B cell (primary cell): ENCODE measurements around the gene HMG20A. TPM values are rescaled to one million over a fixed set of nuclear protein-coding genes. Genes with fewer than 3 reads are reported as not detected.

ENCODE experiments used
- ATAC-seq: fragments of 200-7000 bp; cut with Tn5 transposase; one replicate; pipeline ENCODE4 v1.10.0; 2021; ENCODE audit warnings: low read depth, mild to moderate bottlenecking, moderate number of reproducible peaks, moderate library complexity
- CTCF ChIA-PET: fragments of 350-600 bp; sonication (Branson Sonifier 250); formaldehyde crosslinking; loops from one replicate; lab custom pipeline; 2021; ENCODE audit warnings: antibody characterized with exemption, inconsistent platforms; lab: Charles Lee
- POLR2A ChIA-PET: fragments of 350-600 bp; sonication (Branson Sonifier 250); formaldehyde crosslinking; loops from one replicate; lab custom pipeline; 2021; ENCODE audit warnings: antibody characterized with exemption; lab: Charles Lee
- DNase-seq: peaks from one replicate; pipeline ENCODE4 v3.0.0; 2013
- H2AFZ ChIP-seq: 2 replicates; pipeline ENCODE4 v1.6.1; 2012; ENCODE audit warnings: mild to moderate bottlenecking, low read depth, low read length; ENCODE audit not compliant: insufficient read depth, poor library complexity, severe bottlenecking
- H3K27ac ChIP-seq, 2 donors: 1 replicate in 1 of 2; 2 replicates in 1 of 2; pipeline ENCODE4 v1.5.1; 2012 to 2013; ENCODE audit warnings: low read length in 2 of 2, mild to moderate bottlenecking in 2 of 2, moderate library complexity in 1 of 2
- H3K27me3 ChIP-seq, 4 experiments: fragments of 200-600 bp in 1 of 4; sonication (generic) in 1 of 4; replicated peaks in 1 of 4; 1 replicate in 2 of 4; 2 replicates in 2 of 4; pipeline versions ENCODE4 v1.6.1 to v1.7.0; 2013 to 2016; ENCODE audit warnings: low read length in 3 of 4, mild to moderate bottlenecking in 2 of 4, mixed read lengths in 1 of 4, moderate library complexity in 1 of 4; ENCODE audit not compliant: insufficient read depth in 4 of 4, control insufficient read depth in 3 of 4; ENCODE audit errors: control extremely low read depth in 1 of 4
- H3K36me3 ChIP-seq, 2 experiments: replicated peaks in 1 of 2; 1 replicate in 1 of 2; 2 replicates in 1 of 2; pipeline versions ENCODE4 v1.6.1 to v1.7.1; 2013; ENCODE audit warnings: low read length in 1 of 2; ENCODE audit not compliant: insufficient read depth in 2 of 2, control insufficient read depth in 1 of 2; ENCODE audit errors: control extremely low read depth in 1 of 2, extremely low read depth in 1 of 2
- H3K4me1 ChIP-seq, 2 donors: fragments of 200-600 bp in 1 of 2; sonication (generic) in 1 of 2; 1 replicate in 1 of 2; 2 replicates in 1 of 2; pipeline versions ENCODE4 v1.5.1 to v1.6.1; 2013 to 2017; ENCODE audit warnings: low read length in 2 of 2; ENCODE audit not compliant: control insufficient read depth in 2 of 2, insufficient read depth in 2 of 2
- H3K4me2 ChIP-seq: replicated peaks from 2 replicates; pipeline ENCODE3; 2012; ENCODE audit warnings: mild to moderate bottlenecking, low read depth, low read length; ENCODE audit not compliant: poor library complexity, severe bottlenecking
- H3K4me3 ChIP-seq, 5 experiments: fragments of 200-600 bp in 1 of 5; sonication (generic) in 1 of 5; 1 replicate in 3 of 5; 2 replicates in 2 of 5; pipeline versions ENCODE4 v1.5.1 to v1.7.0; 2011 to 2016; ENCODE audit warnings: low read length in 4 of 5, mild to moderate bottlenecking in 4 of 5, low read depth in 2 of 5, control low read depth in 1 of 5, moderate library complexity in 1 of 5; ENCODE audit not compliant: insufficient read depth in 1 of 5; ENCODE audit errors: control extremely low read depth in 1 of 5, extremely low read depth in 1 of 5
- H3K79me2 ChIP-seq: fragments of 200-600 bp; sonication (generic); one replicate; pipeline ENCODE4 v1.6.0; 2016; ENCODE audit warnings: low read length; ENCODE audit not compliant: control insufficient read depth, insufficient read depth
- H3K9ac ChIP-seq: fragments of 200-600 bp; sonication (generic); 2 replicates; pipeline ENCODE4 v1.6.1; 2017; ENCODE audit warnings: mild to moderate bottlenecking, low read length, moderate library complexity
- H3K9me3 ChIP-seq, 3 donors: one replicate each; pipeline versions ENCODE4 v1.6.1 to v1.7.1; 2013; ENCODE audit warnings: low read length in 2 of 3; ENCODE audit not compliant: control insufficient read depth in 2 of 3, insufficient read depth in 1 of 3; ENCODE audit errors: control extremely low read depth in 1 of 3
- H4K20me1 ChIP-seq: 2 replicates; pipeline ENCODE4 v1.6.0; 2012; ENCODE audit warnings: mild to moderate bottlenecking, low read length; ENCODE audit not compliant: insufficient read depth, control insufficient read depth, poor library complexity, severe bottlenecking
- H3K27ac Mint-ChIP-seq: one replicate; pipeline ENCODE4 v1.8.0; 2021; ENCODE audit warnings: mixed read lengths
- H3K27me3 Mint-ChIP-seq: one replicate; pipeline ENCODE4 v1.8.0; 2021; ENCODE audit warnings: mixed read lengths
- H3K4me1 Mint-ChIP-seq: one replicate; pipeline ENCODE4 v1.8.0; 2021; ENCODE audit warnings: mixed read lengths
- H3K4me3 Mint-ChIP-seq: one replicate; pipeline ENCODE4 v1.8.0; 2021; ENCODE audit warnings: mixed read lengths
- H3K9me3 Mint-ChIP-seq: one replicate; pipeline ENCODE4 v1.8.0; 2022; ENCODE audit warnings: mixed read lengths; ENCODE audit not compliant: insufficient read depth
- CTCF ChIP-seq: fragments of 200-600 bp; IDR thresholded peaks from one replicate; pipeline ENCODE4 v1.8.0; 2022; ENCODE audit warnings: antibody characterized with exemption, mild to moderate bottlenecking
- EZH2 ChIP-seq: IDR thresholded peaks from 2 replicates; pipeline ENCODE4 v1.6.1; 2012; ENCODE audit warnings: borderline replicate concordance, low read depth, mild to moderate bottlenecking, moderate library complexity, low read length; ENCODE audit not compliant: insufficient read depth, poor library complexity, severe bottlenecking
- WGBS: methylation state at CpG from one replicate; pipeline ENCODE4 v1.1.5; 2013; ENCODE audit warnings: missing lambda C conversion rate; ENCODE audit not compliant: insufficient coverage; 5-methylcytosine and 5-hydroxymethylcytosine counted together
- intact Hi-C: fragments of 100-400 bp; cut with micrococcal nuclease; formaldehyde crosslinking; loops from one replicate; pipeline ENCODE4 v1.10.0; 2022
- polyA plus RNA-seq: library from polyadenylated mRNA; depleted of rRNA; stranded (reverse); fragments of >200 nt; gene quantifications from 2 replicates; pipeline ENCODE4 v1.2.3, GENCODE V29; 2012
- total RNA-seq, 2 donors: library from RNA; stranded (reverse); fragments of 120-200 nt in 1 of 2; gene quantifications; 1 replicate in 1 of 2; 2 replicates in 1 of 2; pipeline versions ENCODE4 v1.2.3 to v1.2.4, GENCODE V29; 2013 to 2022

Gene HMG20A
- total and polyA plus RNA-seq, 2 donors (not counting 1 experiment from before 2014, with no cell fraction given): 26.1 to 63.5 TPM

- Histone ChIP-seq H2AFZ (no peak overlapping the region), H3K27ac (no peak overlapping the region), H3K9ac (no peak overlapping the region), H3K4me1 (peaks cover 19 to 27% of the 10 kb centered on the region in 2 donors), H3K27me3 (no peaks in the 10 kb centered on the region), H3K36me3 (peaks cover 0 to 7% of the 10 kb centered on the region in 2 experiments), H3K4me3 (no peak overlapping the region), H3K9me3 (no peaks in the 10 kb centered on the region), H3K4me2 (no peak overlapping the region), H3K79me2 (no peaks in the 10 kb centered on the region), H4K20me1 (no peaks in the 10 kb centered on the region)
- intact Hi-C loops: loop anchor here (10.0 kb wide), 1 partner anchor 69 kb away; the partner anchor contains the start of genes HMG20A and PEAK1
- DNase-seq (no peak), ATAC-seq (no peak)
- Mint-ChIP-seq H3K4me1 (peaks cover 30% of the 10 kb centered on the region), H3K9me3 (no peaks in the 10 kb centered on the region), H3K27me3 (no peaks in the 10 kb centered on the region), H3K27ac (no peak overlapping the region), H3K4me3 (no peak overlapping the region)
- ChIA-PET CTCF (interaction anchor here (0.6 to 10.4 kb wide), 11 partner anchors 7 to 521 kb away, joined by 3 to 208 read pairs (median 3); no protein-coding TSS in a partner anchor), POLR2A (no interaction called here)
- no CpG with 5 or more reads among the region's 2 CpGs for WGBS
- TF ChIP-seq EZH2: no peak
These were observed 73.6 kb downstream of the HMG20A start for GRCh38 chr15:77494073-77494867.

- no peaks in the 10 kb centered on the region for H3K27me3 ChIP-seq
- H3K4me1 Mint-ChIP-seq: peaks cover 30% of the 10 kb centered on the region
- no peaks in the 10 kb centered on the region for H3K9me3 ChIP-seq
- no peak overlapping the region for H3K9ac ChIP-seq
- no peaks in the 10 kb centered on the region for H4K20me1 ChIP-seq
- intact Hi-C loops: loop anchor here (10.0 kb wide), 1 partner anchor 70 kb away; the partner anchor contains the start of genes HMG20A and PEAK1
- H3K4me3 ChIP-seq: no peak overlapping the region
- whole genome bisulfite sequencing: 100% methylated on average over 4 of the region's 7 CpGs
- no peaks in the 10 kb centered on the region for H3K27me3 Mint-ChIP-seq
- ChIA-PET CTCF (interaction anchor here (0.6 to 10.4 kb wide), 9 partner anchors 8 to 393 kb away, joined by 3 to 208 read pairs (median 3); no protein-coding TSS in a partner anchor), POLR2A (no interaction called here)
- no peak overlapping the region for H2AFZ ChIP-seq
- no peaks in the 10 kb centered on the region for H3K79me2 ChIP-seq
- H3K4me3 Mint-ChIP-seq: no peak overlapping the region
- H3K27ac Mint-ChIP-seq: no peak overlapping the region
- H3K4me1 ChIP-seq: peaks cover 19 to 27% of the 10 kb centered on the region in 2 donors
- peaks cover 0 to 7% of the 10 kb centered on the region in 2 experiments for H3K36me3 ChIP-seq
- no peak for TF ChIP-seq CTCF
- no peak for TF ChIP-seq EZH2
- DNase-seq: no peak
- no peaks in the 10 kb centered on the region for H3K9me3 Mint-ChIP-seq
- no peak overlapping the region for H3K27ac ChIP-seq
- ATAC-seq: no peak
- H3K4me2 ChIP-seq: no peak overlapping the region
These were observed 74.3 kb downstream of the HMG20A start for GRCh38 chr15:77494964-77495363.
